ENCODE results near the gene UQCR10.
"Not testable (repeated sequence)": the region's sequence is repeated elsewhere in the genome, so short reads cannot be mapped to it uniquely, and the experiment has no call there.

- TF ChIP-seq CTCF (IDR thresholded peaks at IDR 0.05; ENCODE audit: borderline replicate concordance, extremely low read depth, low read length, poor library complexity, severe bottlenecking); EZH2 (IDR thresholded peaks at IDR 0.05; ENCODE audit: borderline replicate concordance, low read depth, low read length, severe bottlenecking): not testable (repeated sequence)
Observed at GRCh38 chr22:29754658-29755395, 12.3 kb upstream of the UQCR10 start.

Data from DND-41 (cell line).